ACHN (cell line): ENCODE results near the gene NBPF12.
"Not testable (repeated sequence)": the region's sequence is repeated elsewhere in the genome, so short reads cannot be mapped to it uniquely, and the experiment has no call there.

Source experiments
- DNase-seq: peaks from one replicate; pipeline ENCODE4 v3.0.0-alpha.2; 2015
- in situ Hi-C: cut with HindIII; loops from 2 replicates; pipeline ENCODE4 v1.10.0; 2017; ENCODE audit warnings: low sequenced_read_pairs, low pct_ligation_motif_present, low pct_unique_long_range_greater_than_20kb

NBPF12 gene

GRCh38 chr1:146938242-146938902 lies at the start of gene NBPF12:
TSS of gene NBPF12 (plus strand) at chr1:146938324. CDS start at chr1:146960144, 21,820 bp downstream.
- DNase-seq = peak; percentile 84
- in situ Hi-C loops = not testable (repeated sequence)

GRCh38 chr1:146891355-146891754 lies 46.8 kb upstream of the NBPF12 start:
- in situ Hi-C loops, DNase-seq: not testable (repeated sequence)

GRCh38 chr1:146892331-146892730 lies 45.8 kb upstream of the NBPF12 start:
- in situ Hi-C loops, DNase-seq: not testable (repeated sequence)

- in situ Hi-C loops, DNase-seq: not testable (repeated sequence)
Measured at GRCh38 chr1:146907565-146908261, 30.4 kb upstream of the NBPF12 start.

- DNase-seq, in situ Hi-C loops: not testable (repeated sequence)
Measured at GRCh38 chr1:146912975-146913374, 25.1 kb upstream of the NBPF12 start.

GRCh38 chr1:146920811-146921210 lies 17.3 kb upstream of the NBPF12 start:
- in situ Hi-C loops, DNase-seq: not testable (repeated sequence)

GRCh38 chr1:146922614-146923013 lies 15.5 kb upstream of the NBPF12 start:
- in situ Hi-C loops, DNase-seq: not testable (repeated sequence)

GRCh38 chr1:146924106-146924505 lies 14.0 kb upstream of the NBPF12 start:
- in situ Hi-C loops, DNase-seq: not testable (repeated sequence)

GRCh38 chr1:146926413-146926812 lies 11.7 kb upstream of the NBPF12 start:
- DNase-seq, in situ Hi-C loops: not testable (repeated sequence)

- DNase-seq, in situ Hi-C loops: not testable (repeated sequence)
Measured at GRCh38 chr1:146930225-146930624, 7.9 kb upstream of the NBPF12 start.

GRCh38 chr1:146934390-146935223 lies 3.5 kb upstream of the NBPF12 start:
- in situ Hi-C loops, DNase-seq: not testable (repeated sequence)

GRCh38 chr1:146937462-146937861 lies 662 bp upstream of the NBPF12 start:
- DNase-seq, in situ Hi-C loops: not testable (repeated sequence)

GRCh38 chr1:146938927-146939786 lies 1.0 kb downstream of the NBPF12 start:
- peak; percentile 25 for DNase-seq
- in situ Hi-C loops = not testable (repeated sequence)

- in situ Hi-C loops = not testable (repeated sequence)
Measured at GRCh38 chr1:146940293-146940692, 2.2 kb downstream of the NBPF12 start.

GRCh38 chr1:146943342-146943886 lies 5.3 kb downstream of the NBPF12 start:
- DNase-seq, in situ Hi-C loops: not testable (repeated sequence)

More at GRCh38 chr1:146940293-146940692, 2.2 kb downstream of the NBPF12 start:
- not testable (repeated sequence) for DNase-seq

- in situ Hi-C loops, DNase-seq: not testable (repeated sequence)
Measured at GRCh38 chr1:146948127-146948526, 10.0 kb downstream of the NBPF12 start.

GRCh38 chr1:146964340-146964739 lies 26.2 kb downstream of the NBPF12 start:
- DNase-seq, in situ Hi-C loops: not testable (repeated sequence)

GRCh38 chr1:146966351-146966750 lies 28.2 kb downstream of the NBPF12 start:
- DNase-seq, in situ Hi-C loops: not testable (repeated sequence)
